Right lobe of liver (tissue), 4 donors: ENCODE results near the gene LDLRAP1.
"Not testable (repeated sequence)": the region's sequence is repeated elsewhere in the genome, so short reads cannot be mapped to it uniquely, and the experiment has no call there.

Experiments used
- POLR2A ChIP-seq: fragments of 450-650 bp; IDR thresholded peaks from one replicate; pipeline ENCODE4 v1.6.1; 2017; ENCODE audit warnings: antibody characterized with exemption, mild to moderate bottlenecking
- TF ChIP-seq, protein P1 (sequence below), 4 donors: fragments of 200-600 bp in 3 of 4; fragments of 450-650 bp in 1 of 4; IDR thresholded peaks; one replicate each; pipeline versions ENCODE4 v1.5.1 to v1.8.0; 2016 to 2022; ENCODE audit warnings: antibody characterized with exemption in 4 of 4, mild to moderate bottlenecking in 2 of 4
- donor health status: DM: no; HTN: no; CAD: no.
- donor health status: DM: no; HTN: no; CAD: no.
- donor health status: DM: no; HTN: yes; CAD: no.

DNA sequence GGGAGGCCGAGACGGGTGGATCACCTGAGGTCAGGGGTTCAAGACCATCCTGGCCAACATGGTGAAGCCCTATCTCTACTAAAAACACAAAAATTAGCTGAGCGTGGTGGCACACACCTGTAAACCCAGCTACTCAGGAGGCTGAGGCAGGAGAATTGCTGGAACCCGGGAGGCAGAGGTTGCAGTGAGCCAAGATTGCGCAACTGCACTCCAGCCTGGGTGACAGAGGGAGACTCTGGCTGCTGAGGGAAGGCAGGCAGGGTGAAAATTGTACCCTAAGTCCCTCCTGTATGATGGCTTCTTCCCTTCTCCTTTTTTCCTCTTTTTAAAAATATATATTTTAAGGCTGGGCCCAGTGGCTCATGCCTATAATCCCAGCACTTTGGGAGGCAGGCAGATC, 53.2 kb downstream of the LDLRAP1 start:
- TF ChIP-seq, protein P1, sequence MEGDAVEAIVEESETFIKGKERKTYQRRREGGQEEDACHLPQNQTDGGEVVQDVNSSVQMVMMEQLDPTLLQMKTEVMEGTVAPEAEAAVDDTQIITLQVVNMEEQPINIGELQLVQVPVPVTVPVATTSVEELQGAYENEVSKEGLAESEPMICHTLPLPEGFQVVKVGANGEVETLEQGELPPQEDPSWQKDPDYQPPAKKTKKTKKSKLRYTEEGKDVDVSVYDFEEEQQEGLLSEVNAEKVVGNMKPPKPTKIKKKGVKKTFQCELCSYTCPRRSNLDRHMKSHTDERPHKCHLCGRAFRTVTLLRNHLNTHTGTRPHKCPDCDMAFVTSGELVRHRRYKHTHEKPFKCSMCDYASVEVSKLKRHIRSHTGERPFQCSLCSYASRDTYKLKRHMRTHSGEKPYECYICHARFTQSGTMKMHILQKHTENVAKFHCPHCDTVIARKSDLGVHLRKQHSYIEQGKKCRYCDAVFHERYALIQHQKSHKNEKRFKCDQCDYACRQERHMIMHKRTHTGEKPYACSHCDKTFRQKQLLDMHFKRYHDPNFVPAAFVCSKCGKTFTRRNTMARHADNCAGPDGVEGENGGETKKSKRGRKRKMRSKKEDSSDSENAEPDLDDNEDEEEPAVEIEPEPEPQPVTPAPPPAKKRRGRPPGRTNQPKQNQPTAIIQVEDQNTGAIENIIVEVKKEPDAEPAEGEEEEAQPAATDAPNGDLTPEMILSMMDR (IDR thresholded peaks at IDR 0.05) = not testable (repeated sequence)
- TF ChIP-seq POLR2A = not testable (repeated sequence)
